Aorta (tissue), 5 donors: ENCODE results near the gene PPBP. TPM values are rescaled to one million over a fixed set of nuclear protein-coding genes. Genes with fewer than 3 reads are reported as not detected.
"Not testable (repeated sequence)": the region's sequence is repeated elsewhere in the genome, so short reads cannot be mapped to it uniquely, and the experiment has no call there.

Experiments used
- ATAC-seq: fragments of 200-7000 bp; cut with Tn5 transposase; one replicate; pipeline ENCODE4 v1.9.1; 2022; ENCODE audit warnings: moderate library complexity; ENCODE audit not compliant: low FRiP score
- DNase-seq, 2 donors: peaks; one replicate each; pipeline ENCODE4 v3.0.0-alpha.2; 2020
- H3K27ac ChIP-seq, 2 donors: one replicate each; pipeline ENCODE4 v1.5.1; 2013; ENCODE audit warnings: low read length in 2 of 2, mild to moderate bottlenecking in 2 of 2, moderate library complexity in 2 of 2, control low read depth in 1 of 2, inconsistent platforms in 1 of 2, low read depth in 1 of 2
- H3K27me3 ChIP-seq, 2 donors: one replicate each; pipeline ENCODE4 v1.6.1; 2013; ENCODE audit warnings: control low read depth in 1 of 2, low read length in 1 of 2, mild to moderate bottlenecking in 1 of 2, moderate library complexity in 1 of 2; ENCODE audit not compliant: insufficient read depth in 2 of 2, control insufficient read depth in 1 of 2
- H3K36me3 ChIP-seq, 2 donors: one replicate each; pipeline ENCODE4 v1.6.1; 2013; ENCODE audit warnings: control low read depth in 1 of 2, low read length in 1 of 2, mild to moderate bottlenecking in 1 of 2; ENCODE audit not compliant: insufficient read depth in 2 of 2, control insufficient read depth in 1 of 2
- H3K4me1 ChIP-seq, 2 donors: one replicate each; pipeline ENCODE4 v1.6.1; 2013; ENCODE audit warnings: low read length in 2 of 2, control low read depth in 1 of 2, mild to moderate bottlenecking in 1 of 2, moderate library complexity in 1 of 2; ENCODE audit not compliant: insufficient read depth in 2 of 2, control insufficient read depth in 1 of 2
- H3K4me3 ChIP-seq, 2 donors: one replicate each; pipeline ENCODE4 v1.5.1; 2013; ENCODE audit warnings: low read length in 2 of 2, control low read depth in 1 of 2, mild to moderate bottlenecking in 1 of 2
- H3K9me3 ChIP-seq: one replicate; pipeline ENCODE4 v1.6.1; 2013; ENCODE audit warnings: mild to moderate bottlenecking, low read length; ENCODE audit not compliant: control insufficient read depth
- WGBS, 2 donors: extraction: QIAGEN DNeasy Blood & Tissue Kit; methylation state at CpG; one replicate each; pipeline ENCODE4 v1.1.7; 2013; 5-methylcytosine and 5-hydroxymethylcytosine counted together
- intact Hi-C, 2 donors: fragments of 100-400 bp; cut with DNase I; formaldehyde crosslinking; loops; one replicate each; pipeline versions ENCODE4 v1.14.2 to v1.15.0; 2022
- polyA plus RNA-seq, 2 donors: library from polyadenylated mRNA; stranded (reverse); fragments of 200-250 nt; gene quantifications; one replicate each; pipeline ENCODE4 v1.2.3, GENCODE V29; 2013
- total RNA-seq, 2 donors: library from RNA; stranded (reverse); fragmentation: NEBNext Ultra II Directional; extraction: Animal tissue kit (Norgen Biotek cat#: 25700); gene quantifications; one replicate each; pipeline ENCODE4 v1.2.1, GENCODE V29; 2021
- donor health status: healthy with polysubstance abuse.
- donor health status: Bipolar disorder and iron deficiency.
- donor health status: DM: no; HTN: no; CAD: no.
- donor health status: DM: no; HTN: no; CAD: no.
- donor health status: DM: yes; HTN: yes; CAD: no.

PPBP gene
- total and polyA plus RNA-seq, 4 donors, result 0.57 to 8.4 TPM; not detected in 2

- Histone ChIP-seq H3K27me3 (peaks cover 0 to 2% of the 10 kb centered on the region in 2 donors), H3K27ac (no peak overlapping the region), H3K4me3 (no peak overlapping the region), H3K36me3 (no peaks in the 10 kb centered on the region), H3K9me3 (no peaks in the 10 kb centered on the region), H3K4me1 (no peaks in the 10 kb centered on the region)
- ATAC-seq (no peak), DNase-seq (no peak)
- intact Hi-C loops, result no loop called here
- WGBS, 2 donors, result 72 to 75% methylated on average over 3 of the region's 3 CpGs
Measured at GRCh38 chr4:73989031-73989430, 1.0 kb upstream of the PPBP start.

GRCh38 chr4:73985528-73985852 is 2.5 kb downstream of the PPBP start:
- intact Hi-C loops, result no loop called here
- ATAC-seq (no peak), DNase-seq (no peak)
- H3K27ac ChIP-seq, result no peak overlapping the region
- no peaks in the 10 kb centered on the region for H3K9me3 ChIP-seq
- H3K4me3 ChIP-seq, result no peak overlapping the region
- WGBS, 2 donors, result 21 to 29% methylated on average over 1 of the region's 1 CpG
- no peaks in the 10 kb centered on the region for H3K4me1 ChIP-seq
- H3K36me3 ChIP-seq, result no peaks in the 10 kb centered on the region
- peaks cover 0 to 2% of the 10 kb centered on the region in 2 donors for H3K27me3 ChIP-seq

DNA sequence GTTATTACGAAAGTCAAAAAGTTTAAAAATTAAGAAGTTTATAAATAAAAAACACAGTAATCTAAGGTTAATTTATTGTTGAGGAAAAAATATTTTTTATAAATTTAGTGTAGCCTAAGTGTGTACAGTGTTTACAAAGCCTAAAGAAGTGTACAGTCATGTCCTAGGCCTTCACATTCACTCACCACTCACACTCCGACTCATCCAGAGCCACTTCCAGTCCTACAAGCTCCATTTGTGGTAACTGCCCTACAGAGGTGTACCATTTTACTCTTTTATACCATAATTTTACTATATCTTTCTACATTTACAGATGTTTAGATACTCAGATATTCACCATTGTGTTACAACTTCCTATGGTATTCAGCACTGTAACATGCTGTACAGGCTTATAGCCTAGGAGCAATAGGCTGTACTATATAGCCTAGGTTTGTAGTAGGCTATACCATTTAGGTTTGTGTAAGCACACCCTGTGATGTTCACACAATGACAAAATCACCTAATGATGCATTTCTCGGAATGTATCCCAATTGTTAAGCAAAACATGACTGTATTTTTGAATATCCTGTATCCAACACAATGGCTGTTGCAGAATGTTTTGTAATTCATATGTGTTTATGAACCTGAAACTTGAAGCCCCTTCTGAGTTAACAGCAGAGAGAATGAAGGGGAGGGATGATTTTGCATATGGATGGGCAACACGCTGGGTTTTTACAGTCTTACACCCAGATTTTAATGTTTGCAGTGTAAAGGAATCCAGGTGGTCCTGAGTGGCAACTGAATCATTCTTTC is 3.1 kb downstream of the PPBP start:
- ATAC-seq, result no peak
- Histone ChIP-seq H3K9me3 (no peaks in the 10 kb centered on the region), H3K4me1 (no peaks in the 10 kb centered on the region), H3K27me3 (peaks cover 0 to 2% of the 10 kb centered on the region in 2 donors), H3K36me3 (no peaks in the 10 kb centered on the region), H3K4me3 (no peak overlapping the region), H3K27ac (no peak overlapping the region)
- WGBS, 2 donors, result 77 to 78% methylated on average over 4 of the region's 4 CpGs
- intact Hi-C loops, result no loop called here
- DNase-seq, result no peak

GRCh38 chr4:73981175-73981574 is 6.8 kb downstream of the PPBP start:
- DNase-seq, H3K4me3 ChIP-seq, H3K27me3 ChIP-seq, H3K27ac ChIP-seq, intact Hi-C loops, H3K36me3 ChIP-seq, H3K4me1 ChIP-seq, H3K9me3 ChIP-seq: not testable (repeated sequence)
- ATAC-seq, result peak; percentile 32
- 79 to 81% methylated on average over 7 of the region's 7 CpGs for WGBS, 2 donors

DNA sequence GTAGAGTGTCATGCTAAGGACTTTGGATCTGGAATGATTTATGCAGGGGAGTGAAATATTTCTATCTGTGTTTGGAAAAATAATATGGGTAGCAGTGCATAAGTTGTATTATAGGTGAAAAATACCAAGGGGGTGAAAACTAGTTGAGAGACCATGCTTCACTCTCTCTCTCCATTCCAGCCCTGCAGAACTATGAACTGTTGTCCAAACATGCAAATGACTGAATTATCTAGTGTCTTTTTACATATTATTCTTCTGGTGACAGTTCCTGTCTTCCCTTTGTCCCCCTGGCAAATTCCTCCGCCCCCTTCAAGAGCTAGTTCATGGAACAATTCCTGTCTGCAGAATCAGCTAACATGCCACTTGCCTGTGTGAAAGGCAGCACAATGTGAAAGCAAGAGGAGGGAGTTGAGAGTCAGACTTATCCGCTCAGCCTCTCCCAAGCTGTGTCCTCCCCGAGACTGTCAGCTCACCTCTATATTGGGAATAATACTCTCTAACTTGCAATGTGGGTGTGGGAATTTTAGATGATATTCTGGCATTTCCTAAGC is 8.5 kb downstream of the PPBP start:
- H3K4me3 ChIP-seq, result no peak overlapping the region
- ATAC-seq (no peak), DNase-seq (no peak)
- H3K27ac ChIP-seq, result no peak overlapping the region
- WGBS, 2 donors, result 79 to 82% methylated on average over 3 of the region's 3 CpGs
- no peaks in the 10 kb centered on the region for H3K27me3 ChIP-seq
- H3K36me3 ChIP-seq, result no peaks in the 10 kb centered on the region
- intact Hi-C loops, result no loop called here
- H3K4me1 ChIP-seq, result peaks cover 2 to 3% of the 10 kb centered on the region in 2 donors
- H3K9me3 ChIP-seq, result no peaks in the 10 kb centered on the region

DNA sequence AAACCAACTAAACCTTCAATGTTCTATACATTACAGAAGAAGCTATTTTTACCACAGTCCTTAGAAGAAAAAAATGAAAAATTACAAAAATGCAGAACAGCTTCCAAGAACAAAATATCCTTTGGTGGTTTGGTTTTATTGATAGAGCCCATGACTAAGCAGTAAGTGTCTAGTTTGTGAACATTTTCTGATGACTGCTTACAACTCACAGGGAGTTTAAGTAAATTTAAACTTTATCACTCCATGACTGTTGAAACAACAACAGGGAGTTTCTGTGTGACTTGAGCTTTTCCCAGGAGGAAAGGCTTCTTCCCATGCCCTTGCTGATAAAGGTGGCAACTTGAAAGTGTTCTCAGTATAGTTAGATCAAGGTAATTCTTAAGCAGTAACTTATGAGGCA is 9.1 kb downstream of the PPBP start:
- H3K27ac ChIP-seq, result no peak overlapping the region
- H3K4me3 ChIP-seq, result no peak overlapping the region
- no peaks in the 10 kb centered on the region for H3K9me3 ChIP-seq
- ATAC-seq (no peak), DNase-seq (no peak)
- no peaks in the 10 kb centered on the region for H3K36me3 ChIP-seq
- intact Hi-C loops, result no loop called here
- H3K4me1 ChIP-seq, result peaks cover 2 to 3% of the 10 kb centered on the region in 2 donors
- no peaks in the 10 kb centered on the region for H3K27me3 ChIP-seq

DNA sequence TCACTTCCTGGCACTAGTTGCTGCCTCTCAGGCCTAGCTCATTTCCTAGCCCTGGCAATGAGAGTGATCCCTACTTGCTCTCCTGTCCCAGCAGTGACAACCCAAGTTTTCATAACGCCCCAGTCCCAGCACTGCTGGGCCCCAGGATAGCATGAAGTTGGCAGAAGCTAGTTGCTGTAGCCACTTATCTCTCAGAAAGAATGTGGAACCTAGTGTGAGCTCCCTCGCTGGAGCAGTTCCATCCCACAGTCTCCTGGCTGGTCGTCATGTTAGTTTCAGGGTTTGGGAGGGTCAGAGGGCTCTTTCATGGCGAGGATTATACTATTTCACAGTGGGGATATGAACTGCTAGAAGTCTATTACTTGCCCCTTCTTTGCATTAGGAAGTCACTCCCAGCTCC is 11.3 kb downstream of the PPBP start:
- no peak for DNase-seq
- H3K9me3 ChIP-seq, result no peaks in the 10 kb centered on the region
- H3K27ac ChIP-seq, result no peak overlapping the region
- peaks cover 2 to 3% of the 10 kb centered on the region in 2 donors for H3K4me1 ChIP-seq
- no peak for ATAC-seq
- WGBS, 2 donors, result 49 to 58% methylated on average over 4 of the region's 4 CpGs
- H3K36me3 ChIP-seq, result no peaks in the 10 kb centered on the region
- no peaks in the 10 kb centered on the region for H3K27me3 ChIP-seq
- no peak overlapping the region for H3K4me3 ChIP-seq
- intact Hi-C loops, result no loop called here

GRCh38 chr4:73976217-73976616 is 11.8 kb downstream of the PPBP start:
- Histone ChIP-seq H3K36me3 (no peaks in the 10 kb centered on the region), H3K4me3 (no peak overlapping the region), H3K27ac (no peak overlapping the region), H3K9me3 (no peaks in the 10 kb centered on the region), H3K4me1 (peaks cover 2 to 3% of the 10 kb centered on the region in 2 donors), H3K27me3 (no peaks in the 10 kb centered on the region)
- 97 to 100% methylated on average over 2 of the region's 2 CpGs for WGBS, 2 donors
- intact Hi-C loops, result no loop called here
- DNase-seq (no peak), ATAC-seq (no peak)

DNA sequence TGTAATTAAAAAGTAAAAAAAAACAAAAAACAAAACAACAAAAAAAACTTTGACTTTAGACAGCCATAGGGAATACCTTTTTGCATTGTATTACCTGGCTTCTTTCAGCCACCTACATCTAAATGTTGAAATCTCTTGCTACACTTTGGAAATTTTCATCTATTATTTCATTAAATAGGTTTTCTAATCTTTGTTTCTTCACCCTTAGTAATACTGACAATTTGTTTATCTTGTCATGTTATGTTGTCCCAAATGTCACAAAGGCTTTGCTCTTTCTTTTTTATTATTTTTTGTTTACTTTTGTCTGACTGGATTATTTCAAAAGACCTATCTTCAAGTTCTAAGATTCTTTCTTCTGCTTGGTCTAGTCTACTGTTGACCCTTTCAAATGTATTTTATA is 13.6 kb downstream of the PPBP start:
- Histone ChIP-seq H3K36me3 (no peaks in the 10 kb centered on the region), H3K4me1 (peaks cover 2 to 3% of the 10 kb centered on the region in 2 donors), H3K27ac (no peak overlapping the region), H3K9me3 (no peaks in the 10 kb centered on the region), H3K27me3 (no peaks in the 10 kb centered on the region), H3K4me3 (no peak overlapping the region)
- intact Hi-C loops, result no loop called here
- DNase-seq, result no peak
- ATAC-seq, result no peak
